GM18870 (cell line): ENCODE data around the gene DLEC1.
"Not testable (repeated sequence)": the region's sequence is repeated elsewhere in the genome, so short reads cannot be mapped to it uniquely, and the experiment has no call there.

Experiments used
- ATAC-seq: cut with Tn5 transposase; IDR thresholded peaks from one replicate; pipeline ENCODE4 v1.9.1; 2021; ENCODE audit warnings: moderate library complexity; ENCODE audit not compliant: unreplicated experiment

The DLEC1 gene

GRCh38 chr3:38018296-38019266 is 20.4 kb upstream of the DLEC1 start:
- ATAC-seq = no peak

GRCh38 chr3:38019658-38020341 is 19.2 kb upstream of the DLEC1 start:
- no peak for ATAC-seq

GRCh38 chr3:38020342-38020726 is 18.7 kb upstream of the DLEC1 start:
- ATAC-seq = no peak

DNA sequence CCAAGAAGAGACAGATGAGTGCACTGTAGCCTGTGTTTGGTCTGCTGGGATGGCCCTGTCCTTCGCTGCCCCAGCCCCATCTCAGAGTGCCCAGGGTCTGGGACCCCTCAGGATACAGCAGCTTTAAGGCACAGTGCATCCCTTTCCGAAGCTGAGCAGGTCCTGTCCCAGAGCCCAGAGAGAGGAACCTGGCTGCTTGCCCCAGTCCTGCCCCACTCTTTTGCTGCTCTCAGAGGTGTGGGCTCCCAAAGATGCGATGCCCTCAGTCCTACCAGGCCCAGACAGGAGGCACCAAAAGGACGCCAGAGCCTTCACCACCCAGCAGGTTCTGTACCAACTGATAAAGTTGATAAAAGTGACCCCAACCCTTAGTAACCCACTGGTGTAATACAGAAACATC is 17.8 kb upstream of the DLEC1 start:
- no peak for ATAC-seq

DNA sequence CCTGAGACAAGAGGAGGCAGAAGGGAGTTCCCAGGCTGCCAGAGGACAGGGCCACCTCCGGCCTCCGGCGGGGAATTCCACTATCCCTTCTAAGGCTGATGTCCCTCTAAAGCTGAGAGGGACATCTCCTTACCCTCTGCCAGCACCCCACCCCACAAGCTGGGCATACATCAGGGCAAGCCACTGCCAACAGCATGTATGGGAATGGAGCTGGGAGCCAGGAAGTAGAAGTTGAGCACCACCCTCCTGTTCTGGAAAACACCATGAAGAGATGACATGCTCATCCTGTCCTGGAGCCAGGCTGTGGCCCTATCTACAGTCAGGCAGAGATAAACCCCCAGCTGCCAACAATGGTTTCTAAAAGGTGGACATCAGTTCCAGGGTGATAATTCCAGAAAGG is 16.7 kb upstream of the DLEC1 start:
- ATAC-seq = no peak

DNA sequence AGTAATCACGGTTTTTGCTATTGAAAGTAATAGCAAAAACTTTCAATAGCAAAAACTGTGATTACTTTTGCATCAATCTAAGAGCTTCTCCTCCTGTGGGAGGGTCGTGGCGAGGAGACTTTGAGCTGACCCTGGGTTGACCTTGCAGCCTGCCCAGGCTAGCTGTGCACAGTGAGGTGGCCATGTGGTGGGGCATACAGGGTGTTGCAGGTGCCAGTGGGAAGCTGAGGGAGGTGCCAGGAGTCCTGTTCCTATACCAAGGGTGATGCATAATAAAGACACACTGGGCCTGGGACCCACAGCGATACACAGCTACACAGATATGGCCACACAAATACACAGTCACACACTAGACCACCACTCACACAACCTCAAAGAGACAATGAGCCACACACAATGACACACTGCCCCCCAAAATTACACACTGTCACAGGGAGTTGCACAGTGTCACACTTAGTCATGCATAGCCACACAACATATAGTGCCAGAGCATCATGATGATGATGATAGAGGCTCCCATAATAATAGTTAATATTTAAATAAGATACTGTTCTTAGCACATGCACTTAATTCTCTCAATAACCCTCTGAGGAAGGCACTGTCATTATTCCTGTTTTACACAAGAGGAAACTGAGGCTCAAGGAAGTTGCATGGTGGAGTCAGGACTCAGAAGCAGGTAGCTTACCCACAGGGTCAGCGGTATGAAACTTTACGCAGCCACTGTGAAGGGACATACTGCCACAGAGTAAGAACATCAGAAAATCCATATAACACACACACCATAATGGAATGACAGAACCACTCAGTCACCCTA is 15.9 kb upstream of the DLEC1 start:
- no peak for ATAC-seq

GRCh38 chr3:38026856-38027255 is 12.2 kb upstream of the DLEC1 start:
- ATAC-seq = no peak

- no peak for ATAC-seq
Observed at GRCh38 chr3:38027466-38028465, 11.2 kb upstream of the DLEC1 start.

DNA sequence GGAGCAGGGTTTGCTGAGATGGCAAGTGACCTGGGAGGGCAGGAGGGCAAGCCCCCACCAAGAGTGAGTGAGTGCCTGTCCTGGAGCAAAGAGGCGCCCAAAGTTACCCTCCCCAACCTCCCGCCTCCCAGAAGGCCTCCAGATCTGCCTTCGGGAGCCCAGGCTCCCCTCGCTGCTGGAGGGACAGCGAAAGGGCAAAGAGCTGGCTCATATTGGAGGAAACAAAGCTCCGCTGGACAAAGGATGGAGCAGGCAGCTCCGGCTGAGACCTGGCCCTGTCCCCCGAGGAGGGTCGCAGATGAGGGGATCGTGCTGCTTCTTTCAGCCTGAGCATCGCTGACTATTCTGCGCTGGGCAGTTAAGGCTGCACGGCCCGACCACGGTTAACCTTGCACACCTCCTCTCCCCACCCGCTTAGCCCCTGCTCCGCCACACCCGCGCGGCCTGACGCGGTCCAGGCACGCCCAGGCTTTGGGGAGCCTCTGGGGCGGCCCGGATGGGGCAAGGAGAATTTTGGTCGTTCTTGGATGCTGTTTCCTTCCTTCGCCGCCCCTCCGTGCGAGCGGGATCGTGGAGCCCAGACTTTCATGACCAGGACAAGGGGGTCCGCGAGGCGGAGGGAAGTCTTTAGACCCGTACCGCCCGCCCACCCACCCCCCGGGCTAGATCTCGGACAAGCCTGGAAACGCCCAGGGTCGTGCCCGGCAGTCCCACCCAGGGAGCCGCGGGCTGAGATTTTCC is 10.2 kb upstream of the DLEC1 start:
- no peak for ATAC-seq

- no peak for ATAC-seq
Observed at GRCh38 chr3:38029400-38030125, 9.4 kb upstream of the DLEC1 start, which contains the start of gene PLCD1. TSS of gene PLCD1 (minus strand) at chr3:38029642. CDS start at chr3:38029539, 103 bp downstream.

DNA sequence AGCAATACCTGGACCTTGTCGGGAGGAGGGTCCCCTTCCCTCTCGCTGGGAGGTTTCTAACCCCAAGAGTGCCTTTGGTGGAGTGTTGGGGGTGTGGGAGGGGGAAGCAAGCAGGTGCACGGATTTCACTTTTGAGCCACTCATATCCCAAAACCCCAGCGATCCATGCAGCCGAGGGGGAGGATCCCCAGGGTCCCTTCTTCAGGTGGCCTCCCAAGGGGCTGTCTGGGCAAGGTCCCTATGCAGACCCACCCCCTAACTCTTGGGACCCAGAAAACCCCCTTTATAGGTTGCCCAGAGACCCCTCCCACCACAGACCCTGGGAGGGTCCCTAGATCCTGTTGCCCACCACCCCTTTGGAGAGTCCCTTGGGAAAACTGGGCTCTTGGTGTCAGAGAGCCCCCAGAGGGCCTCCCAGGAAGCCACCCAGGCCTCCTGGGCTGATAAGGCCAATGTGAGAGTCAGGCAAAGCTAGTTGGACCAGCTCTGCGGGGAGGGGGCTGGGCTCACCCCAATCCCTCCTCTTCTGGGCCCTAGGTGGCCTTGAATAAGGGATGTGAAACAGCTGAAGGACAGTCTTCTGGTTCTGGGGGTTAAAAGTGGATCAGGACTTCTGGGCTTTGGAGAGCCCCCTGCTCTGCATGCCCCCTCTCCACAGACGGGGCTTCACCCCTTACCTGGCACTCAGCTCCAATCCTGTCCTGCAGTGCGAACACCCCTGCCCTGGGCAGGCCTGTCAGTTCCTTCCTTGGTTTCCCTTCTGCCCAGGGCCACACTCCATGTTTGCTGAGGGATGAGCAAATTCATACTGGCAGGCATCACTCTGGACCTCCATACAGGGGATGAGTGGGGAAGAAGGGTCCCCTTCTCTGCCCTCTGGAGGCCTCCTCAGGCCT is 8.6 kb upstream of the DLEC1 start:
- ATAC-seq = no peak

DNA sequence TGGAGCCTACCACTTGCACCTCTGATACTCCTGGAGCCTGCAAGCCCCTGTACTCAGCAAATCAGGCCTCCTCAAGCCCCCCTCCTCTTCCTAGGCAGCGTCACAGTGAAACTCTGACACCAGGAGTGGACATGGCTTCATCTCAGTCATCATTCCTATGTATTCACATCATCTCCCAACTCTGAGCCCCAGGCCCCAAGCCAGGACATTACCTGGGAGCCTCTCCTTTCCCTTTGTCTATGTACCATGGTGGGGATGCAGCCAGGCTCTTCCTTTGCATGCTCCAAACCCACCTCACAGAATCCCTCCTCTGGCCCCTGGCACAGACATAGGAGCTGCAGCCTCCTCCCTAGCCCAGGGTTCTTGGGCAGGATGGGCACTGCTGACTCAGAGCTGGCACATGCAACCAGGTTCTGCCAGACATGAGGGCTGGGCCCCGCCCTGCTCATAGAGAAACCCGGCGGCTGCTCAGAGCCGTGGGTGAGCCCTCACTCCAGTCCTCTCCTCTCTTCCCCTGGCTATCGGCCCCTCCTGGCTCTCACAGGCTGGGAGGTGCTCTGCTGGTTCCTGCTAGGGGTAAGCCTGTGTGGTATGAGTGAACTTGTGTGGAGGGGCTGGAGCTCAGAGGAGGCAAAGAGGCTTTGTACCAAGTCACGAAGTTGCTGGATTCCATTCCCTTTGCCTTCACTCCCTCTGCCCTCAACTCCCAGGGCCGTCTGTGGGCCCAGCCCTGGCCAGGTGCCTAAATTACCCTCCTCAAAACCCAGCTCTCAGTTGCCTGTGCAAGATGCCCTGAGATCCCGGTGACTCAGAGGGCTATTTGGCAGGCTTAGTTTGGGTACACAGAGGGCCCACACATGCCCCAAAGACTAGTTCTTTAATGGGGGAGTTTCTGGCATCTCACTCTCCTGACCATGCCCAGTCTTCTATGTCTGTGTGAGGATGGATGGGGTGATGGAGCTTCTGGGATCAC is 7.7 kb upstream of the DLEC1 start:
- no peak for ATAC-seq

DNA sequence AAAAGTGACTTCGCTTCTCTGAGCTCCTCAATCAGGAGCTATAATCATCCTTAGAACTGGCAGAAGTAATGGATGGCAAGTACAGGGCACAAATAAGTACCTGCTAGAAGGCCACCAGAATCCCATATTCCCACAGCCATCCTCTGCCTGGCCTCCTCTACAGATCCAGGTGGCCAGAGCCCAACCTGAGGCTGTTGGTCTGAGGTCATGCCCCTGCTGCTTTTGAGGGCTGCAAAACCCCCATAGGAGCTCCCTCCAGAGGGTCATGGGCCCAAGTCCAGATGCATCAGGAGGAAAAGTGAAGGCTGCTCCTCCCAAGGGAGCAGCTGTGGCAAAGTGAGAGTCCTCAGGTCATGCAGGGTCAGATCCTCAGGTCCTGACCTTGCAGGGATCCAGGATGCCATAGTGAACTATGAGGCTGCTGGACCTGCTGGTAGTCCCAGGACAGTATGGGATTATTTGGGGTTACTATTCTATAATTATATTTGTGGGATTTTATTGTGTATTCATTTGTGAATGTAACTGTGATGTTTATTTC is 6.6 kb upstream of the DLEC1 start:
- no peak for ATAC-seq

DNA sequence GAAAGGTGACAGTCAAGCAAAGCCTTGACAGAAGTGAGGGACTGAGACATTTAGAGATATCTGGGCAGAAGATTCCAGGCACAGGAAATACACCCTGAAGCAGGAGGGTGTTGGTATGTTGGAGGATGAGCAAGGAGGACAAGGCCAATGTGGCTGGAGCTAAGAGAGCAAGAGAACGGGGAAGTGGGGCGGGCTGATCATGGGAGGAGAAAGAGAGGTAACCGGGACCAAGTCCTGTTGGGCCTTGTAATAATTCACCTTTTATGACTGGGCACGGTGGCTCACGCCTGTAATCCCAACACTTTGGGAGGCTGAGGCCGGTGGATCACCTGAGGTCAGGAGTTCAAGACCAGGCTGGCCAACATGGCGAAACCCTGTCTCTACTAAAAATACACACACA is 5.4 kb upstream of the DLEC1 start:
- ATAC-seq = not testable (repeated sequence)

DNA sequence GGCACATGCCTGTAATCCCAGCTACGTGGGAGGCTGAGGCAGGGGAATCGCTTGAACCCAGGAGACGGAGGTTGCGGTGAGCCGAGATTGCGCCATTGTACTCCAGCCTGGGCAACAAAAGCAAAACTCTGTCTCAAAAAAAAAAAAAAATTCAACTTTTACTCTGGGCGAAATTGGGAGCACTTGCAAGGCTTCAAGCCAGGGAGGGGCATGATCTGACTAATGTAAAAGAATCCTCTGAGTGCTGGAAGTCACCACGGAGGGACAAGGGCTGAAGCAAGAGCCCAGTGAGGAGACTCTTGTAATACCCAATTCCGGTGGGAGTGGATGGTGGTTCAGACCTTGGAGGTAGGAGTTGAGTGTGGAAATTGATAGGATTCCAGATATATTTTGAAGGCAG is 4.7 kb upstream of the DLEC1 start:
- not testable (repeated sequence) for ATAC-seq

- no peak for ATAC-seq
Observed at GRCh38 chr3:38036286-38036685, 2.7 kb upstream of the DLEC1 start.
